ENCODE measurements around the gene TMEM72. TPM values are rescaled to one million over a fixed set of nuclear protein-coding genes. Genes with fewer than 3 reads are reported as not detected.

The TMEM72 gene
- total and polyA plus RNA-seq, 2 of the 13 experiments (the other 11 are each of a cell fraction or from before 2014, with no cell fraction given), result 0.04 TPM; not detected in 1

GRCh38 chr10:44975431-44976331, 64.5 kb downstream of the TMEM72 start (continued):
- 0 out of 2 replicates have a peak, but pooled peaks have one; percentile 38 for TF ChIP-seq MEIS2 (CRISPR knock-in tag; IDR thresholded peaks at IDR 0.05)
- no peak for TF ChIP-seq ZNF570 (CRISPR knock-in tag; IDR thresholded peaks at IDR 0.05; ENCODE audit: borderline replicate concordance)
- TF ChIP-seq ZNF724P (CRISPR knock-in tag; IDR thresholded peaks at IDR 0.05; ENCODE audit: borderline replicate concordance), result peak; percentile 10; the same call in 1 of the 2 replicates
- peak; percentile 76; the same call in 1 of the 2 replicates for TF ChIP-seq ZNF121 (CRISPR knock-in tag; IDR thresholded peaks at IDR 0.05)
- 0 out of 2 replicates have a peak, but pooled peaks have one; percentile 53 for TF ChIP-seq HOXD1 (CRISPR knock-in tag; IDR thresholded peaks at IDR 0.05)
- TF ChIP-seq ZNF556 (CRISPR knock-in tag; IDR thresholded peaks at IDR 0.05; ENCODE audit: borderline replicate concordance), result 0 out of 2 replicates have a peak, but pooled peaks have one; percentile 34
- TF ChIP-seq MBNL3 (CRISPR knock-in tag; conservative IDR thresholded peaks at IDR 0.05), result no peak
- no peak for TF ChIP-seq ZNF639 (CRISPR knock-in tag; conservative IDR thresholded peaks at IDR 0.05)
- no peak for TF ChIP-seq HNRNPUL1 (IDR thresholded peaks at IDR 0.05; ENCODE audit: low read depth, low read length)
- TF ChIP-seq, protein P1, sequence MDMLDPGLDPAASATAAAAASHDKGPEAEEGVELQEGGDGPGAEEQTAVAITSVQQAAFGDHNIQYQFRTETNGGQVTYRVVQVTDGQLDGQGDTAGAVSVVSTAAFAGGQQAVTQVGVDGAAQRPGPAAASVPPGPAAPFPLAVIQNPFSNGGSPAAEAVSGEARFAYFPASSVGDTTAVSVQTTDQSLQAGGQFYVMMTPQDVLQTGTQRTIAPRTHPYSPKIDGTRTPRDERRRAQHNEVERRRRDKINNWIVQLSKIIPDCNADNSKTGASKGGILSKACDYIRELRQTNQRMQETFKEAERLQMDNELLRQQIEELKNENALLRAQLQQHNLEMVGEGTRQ (IDR thresholded peaks at IDR 0.05; ENCODE audit: low read depth, low read length), result no peak
- TF ChIP-seq, protein P1 (CRISPR knock-in tag; IDR thresholded peaks at IDR 0.05; ENCODE audit: borderline replicate concordance), result no peak
- TF ChIP-seq POGZ (CRISPR knock-in tag; IDR thresholded peaks at IDR 0.05), result no peak
- no peak for TF ChIP-seq ZSCAN22 (CRISPR knock-in tag; IDR thresholded peaks at IDR 0.05)
- TF ChIP-seq SCMH1 (CRISPR knock-in tag; IDR thresholded peaks at IDR 0.05; ENCODE audit: borderline replicate concordance), result no peak
- TF ChIP-seq NR3C1 (CRISPR knock-in tag; IDR thresholded peaks at IDR 0.05), result no peak
- TF ChIP-seq ZNF749 (CRISPR knock-in tag; IDR thresholded peaks at IDR 0.05; ENCODE audit: borderline replicate concordance), result peak; percentile 61; the same call in 1 of the 2 replicates
- TF ChIP-seq, protein P2, sequence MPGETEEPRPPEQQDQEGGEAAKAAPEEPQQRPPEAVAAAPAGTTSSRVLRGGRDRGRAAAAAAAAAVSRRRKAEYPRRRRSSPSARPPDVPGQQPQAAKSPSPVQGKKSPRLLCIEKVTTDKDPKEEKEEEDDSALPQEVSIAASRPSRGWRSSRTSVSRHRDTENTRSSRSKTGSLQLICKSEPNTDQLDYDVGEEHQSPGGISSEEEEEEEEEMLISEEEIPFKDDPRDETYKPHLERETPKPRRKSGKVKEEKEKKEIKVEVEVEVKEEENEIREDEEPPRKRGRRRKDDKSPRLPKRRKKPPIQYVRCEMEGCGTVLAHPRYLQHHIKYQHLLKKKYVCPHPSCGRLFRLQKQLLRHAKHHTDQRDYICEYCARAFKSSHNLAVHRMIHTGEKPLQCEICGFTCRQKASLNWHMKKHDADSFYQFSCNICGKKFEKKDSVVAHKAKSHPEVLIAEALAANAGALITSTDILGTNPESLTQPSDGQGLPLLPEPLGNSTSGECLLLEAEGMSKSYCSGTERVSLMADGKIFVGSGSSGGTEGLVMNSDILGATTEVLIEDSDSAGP (CRISPR knock-in tag; IDR thresholded peaks at IDR 0.05; ENCODE audit: borderline replicate concordance), result no peak; the same call in 1 of the 2 replicates
- peak; percentile 86; the same call in 1 of the 2 replicates for TF ChIP-seq ZBTB7B (CRISPR knock-in tag; IDR thresholded peaks at IDR 0.05)
- no peak for TF ChIP-seq MATR3 (CRISPR knock-in tag; IDR thresholded peaks at IDR 0.05)
- peak; percentile 73 for TF ChIP-seq ZC3H13 (CRISPR knock-in tag; IDR thresholded peaks at IDR 0.05)
- 0 out of 2 replicates have a peak, but pooled peaks have one; percentile 14 for TF ChIP-seq ZKSCAN5 (CRISPR knock-in tag; IDR thresholded peaks at IDR 0.05)
- TF ChIP-seq MED1 (CRISPR knock-in tag; IDR thresholded peaks at IDR 0.05), result peak; percentile 84
- 0 out of 2 replicates have a peak, but pooled peaks have one; percentile 10 for TF ChIP-seq PBX2 (CRISPR knock-in tag; IDR thresholded peaks at IDR 0.05)
- no peak for TF ChIP-seq ZNF260 (CRISPR knock-in tag; IDR thresholded peaks at IDR 0.05; ENCODE audit: borderline replicate concordance, low read depth)
